ENCODE results near the gene UBE2E2.

The UBE2E2 gene

DNA sequence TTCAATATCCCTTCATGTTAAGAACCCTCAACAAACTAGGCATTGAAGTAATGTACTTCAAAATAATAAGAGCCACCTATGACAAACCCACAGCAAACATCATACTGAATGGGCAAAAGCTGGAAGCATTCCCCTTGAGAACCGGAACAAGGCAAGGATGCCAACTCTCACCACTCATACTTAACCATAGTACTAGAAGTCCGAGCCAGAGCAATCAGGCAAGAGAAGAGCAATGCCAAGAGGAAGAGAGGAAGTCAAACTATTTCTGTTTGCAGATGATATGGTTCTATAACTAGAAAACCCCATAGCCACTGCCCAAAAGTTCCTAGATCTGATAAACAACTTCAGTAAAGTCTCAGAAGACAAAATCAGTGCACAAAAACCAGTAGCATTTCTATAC lies 161.9 kb downstream of the UBE2E2 start:
- TF ChIP-seq, protein P1, sequence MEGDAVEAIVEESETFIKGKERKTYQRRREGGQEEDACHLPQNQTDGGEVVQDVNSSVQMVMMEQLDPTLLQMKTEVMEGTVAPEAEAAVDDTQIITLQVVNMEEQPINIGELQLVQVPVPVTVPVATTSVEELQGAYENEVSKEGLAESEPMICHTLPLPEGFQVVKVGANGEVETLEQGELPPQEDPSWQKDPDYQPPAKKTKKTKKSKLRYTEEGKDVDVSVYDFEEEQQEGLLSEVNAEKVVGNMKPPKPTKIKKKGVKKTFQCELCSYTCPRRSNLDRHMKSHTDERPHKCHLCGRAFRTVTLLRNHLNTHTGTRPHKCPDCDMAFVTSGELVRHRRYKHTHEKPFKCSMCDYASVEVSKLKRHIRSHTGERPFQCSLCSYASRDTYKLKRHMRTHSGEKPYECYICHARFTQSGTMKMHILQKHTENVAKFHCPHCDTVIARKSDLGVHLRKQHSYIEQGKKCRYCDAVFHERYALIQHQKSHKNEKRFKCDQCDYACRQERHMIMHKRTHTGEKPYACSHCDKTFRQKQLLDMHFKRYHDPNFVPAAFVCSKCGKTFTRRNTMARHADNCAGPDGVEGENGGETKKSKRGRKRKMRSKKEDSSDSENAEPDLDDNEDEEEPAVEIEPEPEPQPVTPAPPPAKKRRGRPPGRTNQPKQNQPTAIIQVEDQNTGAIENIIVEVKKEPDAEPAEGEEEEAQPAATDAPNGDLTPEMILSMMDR (IDR thresholded peaks at IDR 0.05; ENCODE audit: low read depth, low read length, missing control alignments), result no peak
- H3K4me3 ChIP-seq (replicated peaks; ENCODE audit: low read depth, low read length), result no peak overlapping the region
- no peak for DNase-seq (ENCODE audit: extremely low read depth, low read depth)

DNA sequence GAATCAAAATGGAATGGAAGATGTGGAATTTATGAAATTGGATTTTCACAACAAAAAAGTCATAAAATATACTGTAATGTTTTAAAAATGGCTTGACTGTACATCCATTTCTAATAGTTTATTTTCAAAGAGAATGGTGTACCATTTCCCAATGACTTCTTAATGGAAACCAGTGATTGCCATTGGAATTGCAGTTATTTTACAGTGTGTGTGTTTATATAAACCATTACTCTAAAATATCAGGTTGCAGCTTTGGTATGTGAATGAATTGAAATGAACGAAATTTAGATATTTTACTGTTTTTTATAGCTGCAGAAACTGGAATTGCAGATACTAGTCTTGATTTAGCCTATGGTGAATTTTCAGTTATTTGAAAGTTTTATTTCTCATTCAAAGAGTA lies 165.6 kb downstream of the UBE2E2 start:
- TF ChIP-seq, protein P1 (IDR thresholded peaks at IDR 0.05; ENCODE audit: low read depth, low read length, missing control alignments), result no peak
- no peak for DNase-seq (ENCODE audit: extremely low read depth, low read depth)

DNA sequence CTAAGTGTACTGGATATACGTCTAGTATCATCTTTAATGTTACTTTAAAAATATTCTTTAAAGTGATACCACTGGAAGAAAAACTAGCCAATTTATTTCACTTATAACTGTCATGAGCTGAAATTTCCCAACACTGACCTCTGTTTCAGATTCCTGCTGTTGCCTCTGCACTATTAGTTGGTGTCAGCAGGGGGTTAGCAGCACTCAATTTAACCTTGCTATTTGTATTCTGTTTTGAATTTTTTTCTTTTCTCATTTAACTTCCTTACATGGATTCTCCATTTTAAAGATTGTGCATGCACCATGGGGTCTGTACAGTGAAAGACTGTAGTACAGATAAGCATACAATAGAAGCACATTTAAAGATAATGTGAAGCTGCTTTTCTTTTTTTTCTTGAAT lies 169.2 kb downstream of the UBE2E2 start:
- no peak overlapping the region for H3K4me3 ChIP-seq (replicated peaks; ENCODE audit: low read depth, low read length)
- DNase-seq (ENCODE audit: extremely low read depth, low read depth), result no peak
- TF ChIP-seq, protein P1 (IDR thresholded peaks at IDR 0.05; ENCODE audit: low read depth, low read length, missing control alignments), result no peak

More for the DNA sequence above, 165.6 kb downstream of the UBE2E2 start:
- no peak overlapping the region for H3K4me3 ChIP-seq (replicated peaks; ENCODE audit: low read depth, low read length)

DNA sequence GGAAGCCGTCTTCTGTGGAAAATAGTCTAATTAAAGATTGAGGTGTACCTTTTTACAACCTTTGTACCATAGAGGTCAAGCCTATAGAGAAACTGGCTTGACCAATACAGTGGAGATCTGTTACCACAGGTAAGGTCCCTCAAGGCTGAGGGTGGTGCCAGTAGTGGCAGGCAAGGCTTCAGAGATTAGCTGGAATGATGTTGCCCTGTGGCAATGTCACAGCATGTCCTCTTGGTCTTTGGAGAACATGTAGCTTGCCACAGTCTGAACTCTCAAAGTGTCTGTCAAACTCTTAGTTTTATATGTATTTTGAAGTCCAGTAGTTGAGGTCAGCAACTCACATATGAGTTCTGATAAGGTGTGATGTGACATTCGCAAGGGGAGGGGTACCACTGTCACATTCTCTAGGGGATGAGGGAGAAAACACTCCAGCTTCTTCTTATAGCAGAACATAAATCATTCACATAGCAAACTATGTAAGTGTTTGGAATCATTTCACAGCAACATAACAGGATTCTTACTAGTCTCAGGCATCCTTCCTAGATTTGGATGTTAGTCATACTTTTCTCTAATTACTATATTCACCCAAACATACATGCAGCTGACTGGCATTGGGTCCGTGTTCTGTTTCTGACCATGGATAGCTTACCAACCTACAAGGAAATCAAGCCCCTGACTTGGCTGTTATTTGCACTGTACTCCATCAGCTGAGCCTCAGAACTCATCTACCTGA lies 173.6 kb downstream of the UBE2E2 start:
- no peak overlapping the region for H3K4me3 ChIP-seq (replicated peaks; ENCODE audit: low read depth, low read length)
- TF ChIP-seq, protein P1 (IDR thresholded peaks at IDR 0.05; ENCODE audit: low read depth, low read length, missing control alignments), result no peak
- DNase-seq (ENCODE audit: extremely low read depth, low read depth), result no peak

GRCh38 chr3:23377928-23378672 lies 175.0 kb downstream of the UBE2E2 start:
- H3K4me3 ChIP-seq (replicated peaks; ENCODE audit: low read depth, low read length), result no peak overlapping the region
- TF ChIP-seq, protein P1 (IDR thresholded peaks at IDR 0.05; ENCODE audit: low read depth, low read length, missing control alignments), result no peak
- no peak for DNase-seq (ENCODE audit: extremely low read depth, low read depth)

DNA sequence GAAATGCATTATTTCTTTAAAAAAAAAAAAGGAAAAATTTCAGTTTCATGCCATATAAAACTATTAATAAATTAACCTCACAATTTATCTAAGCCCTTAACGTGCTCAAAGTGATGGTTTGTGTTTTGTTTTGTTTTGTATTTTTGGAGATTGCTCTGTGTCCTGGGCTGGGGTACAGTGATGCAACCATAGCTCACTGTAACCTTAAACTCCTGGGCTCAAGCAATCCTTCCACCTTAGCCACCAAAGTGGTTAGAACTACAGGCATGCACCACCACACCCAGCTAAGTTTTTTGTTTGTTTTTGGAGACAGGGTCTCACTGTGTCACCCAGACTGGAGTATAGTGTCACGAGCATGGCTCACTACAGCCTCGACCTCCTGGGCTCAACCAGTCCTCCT lies 180.7 kb downstream of the UBE2E2 start:
- TF ChIP-seq, protein P1 (IDR thresholded peaks at IDR 0.05; ENCODE audit: low read depth, low read length, missing control alignments), result no peak
- H3K4me3 ChIP-seq (replicated peaks; ENCODE audit: low read depth, low read length), result no peak overlapping the region
- DNase-seq (ENCODE audit: extremely low read depth, low read depth), result no peak

Data from HFF-Myc (cell line).